ENCODE measurements around the gene CYP1A1. TPM values are rescaled to one million over a fixed set of nuclear protein-coding genes. Genes with fewer than 3 reads are reported as not detected.

CYP1A1 gene
- total RNA-seq, 2 experiments from 2014 or later = 0.29 TPM; not detected in 1

DNA sequence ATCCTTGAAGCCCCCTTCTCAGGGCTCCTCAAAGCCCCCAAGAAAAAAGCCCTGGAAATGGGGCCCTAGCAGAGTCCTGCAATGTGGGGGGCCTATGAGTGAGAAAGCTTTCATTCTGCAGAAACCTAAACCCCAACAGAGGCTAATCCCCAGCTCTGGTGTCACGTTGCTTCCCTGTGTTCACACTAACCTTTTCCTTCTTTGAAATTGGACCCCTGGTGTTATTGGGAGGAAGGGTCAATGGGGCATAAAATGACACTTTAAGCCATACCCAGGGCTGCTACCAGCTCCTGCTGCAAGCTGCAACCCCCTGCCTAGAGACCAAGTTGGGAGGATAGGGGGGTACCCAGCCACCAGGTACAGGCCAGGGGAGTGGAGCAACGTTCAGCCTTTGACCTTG lies 25.4 kb upstream of the CYP1A1 start:
- H2AFZ ChIP-seq (ENCODE audit: low read length) = no peak overlapping the region
- H3K27ac ChIP-seq (ENCODE audit: low read depth, low read length, poor library complexity, severe bottlenecking) = no peak overlapping the region
- POLR2A ChIA-PET = no interaction called here
- H4K20me1 ChIP-seq (ENCODE audit: insufficient read depth, low read length) = no peaks in the 10 kb centered on the region
- TF ChIP-seq EZH2phosphoT487 (IDR thresholded peaks at IDR 0.05; ENCODE audit: borderline replicate concordance, low read depth, low read length) = no peak
- TF ChIP-seq CTCF (conservative IDR thresholded peaks at IDR 0.05; ENCODE audit: low read length) = no peak
- intact Hi-C loops (cut with micrococcal nuclease; ENCODE audit: unreplicated experiment) = no loop called here
- H3K4me2 ChIP-seq (ENCODE audit: low read length) = no peak overlapping the region
- H3K36me3 ChIP-seq (ENCODE audit: insufficient read depth, low read length) = no peaks in the 10 kb centered on the region
- CTCF ChIA-PET (ENCODE audit: unreplicated experiment) = no interaction called here
- H3K9me2 ChIP-seq (ENCODE audit: insufficient read depth, low read length) = no peaks in the 10 kb centered on the region
- no peak for DNase-seq (ENCODE audit: low spot score)
- no peaks in the 10 kb centered on the region for H3K79me2 ChIP-seq (ENCODE audit: insufficient read depth, low read depth, low read length)
- H3K4me1 ChIP-seq (ENCODE audit: insufficient read depth, low read length, poor library complexity, severe bottlenecking) = no peaks in the 10 kb centered on the region
- no peak overlapping the region for H3K4me3 ChIP-seq (ENCODE audit: low read depth, low read length, poor library complexity, severe bottlenecking)
- BruUV-seq (replicated peaks) = no TSS peak
- no peaks in the 10 kb centered on the region for H3K9me3 ChIP-seq (ENCODE audit: low read length)

GRCh38 chr15:74749832-74750231 lies 24.5 kb upstream of the CYP1A1 start:
- no TSS peak for BruUV-seq (replicated peaks)
- no peaks in the 10 kb centered on the region for H3K9me2 ChIP-seq (ENCODE audit: insufficient read depth, low read length)
- no peak for DNase-seq (ENCODE audit: low spot score)
- ChIA-PET CTCF (ENCODE audit: unreplicated experiment) (no interaction called here), POLR2A (no interaction called here)
- H3K4me1 ChIP-seq (ENCODE audit: insufficient read depth, low read length, poor library complexity, severe bottlenecking) = no peaks in the 10 kb centered on the region
- no peaks in the 10 kb centered on the region for H3K36me3 ChIP-seq (ENCODE audit: insufficient read depth, low read length)
- H4K20me1 ChIP-seq (ENCODE audit: insufficient read depth, low read length) = no peaks in the 10 kb centered on the region
- no peak for TF ChIP-seq EZH2phosphoT487 (IDR thresholded peaks at IDR 0.05; ENCODE audit: borderline replicate concordance, low read depth, low read length)
- no peak overlapping the region for H3K4me3 ChIP-seq (ENCODE audit: low read depth, low read length, poor library complexity, severe bottlenecking)
- no peak overlapping the region for H3K4me2 ChIP-seq (ENCODE audit: low read length)
- H2AFZ ChIP-seq (ENCODE audit: low read length) = no peak overlapping the region
- no peak overlapping the region for H3K27ac ChIP-seq (ENCODE audit: low read depth, low read length, poor library complexity, severe bottlenecking)
- H3K9me3 ChIP-seq (ENCODE audit: low read length) = no peaks in the 10 kb centered on the region
- no peaks in the 10 kb centered on the region for H3K79me2 ChIP-seq (ENCODE audit: insufficient read depth, low read depth, low read length)
- intact Hi-C loops (cut with micrococcal nuclease; ENCODE audit: unreplicated experiment) = loop anchor here (5.0 kb wide), 1 partner anchor 212 kb away; no protein-coding TSS in a partner anchor

GRCh38 chr15:74748322-74748946 lies 23.1 kb upstream of the CYP1A1 start, which contains the start of gene CYP1A2:
CYP1A2 (plus strand) TSS chr15:74748845; CDS start chr15:74749739, 894 bp downstream.
- H4K20me1 ChIP-seq (ENCODE audit: insufficient read depth, low read length) = no peaks in the 10 kb centered on the region
- H2AFZ ChIP-seq (ENCODE audit: low read length) = no peak within 1 kb of the TSS
- H3K79me2 ChIP-seq (ENCODE audit: insufficient read depth, low read depth, low read length) = no peaks in the 10 kb centered on the region
- DNase-seq (ENCODE audit: low spot score) = no peak
- H3K27ac ChIP-seq (ENCODE audit: low read depth, low read length, poor library complexity, severe bottlenecking) = no peak within 1 kb of the TSS
- no TSS peak for BruUV-seq (replicated peaks)
- H3K36me3 ChIP-seq (ENCODE audit: insufficient read depth, low read length) = no peaks in the 10 kb centered on the region
- POLR2A ChIA-PET = no interaction called here
- no peaks in the 10 kb centered on the region for H3K9me2 ChIP-seq (ENCODE audit: insufficient read depth, low read length)
- H3K4me1 ChIP-seq (ENCODE audit: insufficient read depth, low read length, poor library complexity, severe bottlenecking) = no peaks in the 10 kb centered on the region
- no peaks in the 10 kb centered on the region for H3K9me3 ChIP-seq (ENCODE audit: low read length)
- no peak within 1 kb of the TSS for H3K4me3 ChIP-seq (ENCODE audit: low read depth, low read length, poor library complexity, severe bottlenecking)
- no peak within 1 kb of the TSS for H3K4me2 ChIP-seq (ENCODE audit: low read length)
- TF ChIP-seq EZH2phosphoT487 (IDR thresholded peaks at IDR 0.05; ENCODE audit: borderline replicate concordance, low read depth, low read length) (no peak), CTCF (conservative IDR thresholded peaks at IDR 0.05; ENCODE audit: low read length) (no peak)
- CTCF ChIA-PET (ENCODE audit: unreplicated experiment) = no interaction called here
- intact Hi-C loops (cut with micrococcal nuclease; ENCODE audit: unreplicated experiment) = loop anchor here (5.0 kb wide), 1 partner anchor 214 kb away; no protein-coding TSS in a partner anchor
